ENCODE data around the gene CMTM6.
"Not testable (repeated sequence)": the region's sequence is repeated elsewhere in the genome, so short reads cannot be mapped to it uniquely, and the experiment has no call there.

The CMTM6 gene

GRCh38 chr3:32499585-32499984 is 3.1 kb downstream of the CMTM6 start:
- DNase-seq (ENCODE audit: low read depth), result no peak

GRCh38 chr3:32498992-32499391 is 3.7 kb downstream of the CMTM6 start:
- no peak for DNase-seq (ENCODE audit: low read depth)

- DNase-seq (ENCODE audit: low read depth), result no peak
Observed at GRCh38 chr3:32498252-32498651, 4.4 kb downstream of the CMTM6 start.

GRCh38 chr3:32495609-32496008 is 7.0 kb downstream of the CMTM6 start:
- DNase-seq (ENCODE audit: low read depth), result no peak

DNA sequence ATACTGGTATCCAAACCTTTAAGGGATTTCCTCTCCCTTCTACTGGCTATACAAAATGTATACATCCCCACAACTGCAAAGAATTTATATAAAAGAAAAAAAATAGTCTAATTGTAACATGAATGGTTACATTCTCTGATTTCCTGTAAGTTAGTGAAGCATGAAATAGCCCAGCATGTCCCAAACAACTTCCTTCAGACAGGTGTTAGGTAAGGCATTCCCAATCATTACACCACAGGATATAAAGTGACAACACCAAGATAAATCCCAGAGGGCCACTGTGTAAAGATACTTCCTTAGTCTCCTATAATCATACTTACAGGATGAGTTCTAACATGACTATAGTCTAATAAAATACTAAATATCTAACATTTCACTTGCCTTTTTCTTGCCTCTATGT is 7.6 kb downstream of the CMTM6 start:
- DNase-seq (ENCODE audit: low read depth), result no peak

DNA sequence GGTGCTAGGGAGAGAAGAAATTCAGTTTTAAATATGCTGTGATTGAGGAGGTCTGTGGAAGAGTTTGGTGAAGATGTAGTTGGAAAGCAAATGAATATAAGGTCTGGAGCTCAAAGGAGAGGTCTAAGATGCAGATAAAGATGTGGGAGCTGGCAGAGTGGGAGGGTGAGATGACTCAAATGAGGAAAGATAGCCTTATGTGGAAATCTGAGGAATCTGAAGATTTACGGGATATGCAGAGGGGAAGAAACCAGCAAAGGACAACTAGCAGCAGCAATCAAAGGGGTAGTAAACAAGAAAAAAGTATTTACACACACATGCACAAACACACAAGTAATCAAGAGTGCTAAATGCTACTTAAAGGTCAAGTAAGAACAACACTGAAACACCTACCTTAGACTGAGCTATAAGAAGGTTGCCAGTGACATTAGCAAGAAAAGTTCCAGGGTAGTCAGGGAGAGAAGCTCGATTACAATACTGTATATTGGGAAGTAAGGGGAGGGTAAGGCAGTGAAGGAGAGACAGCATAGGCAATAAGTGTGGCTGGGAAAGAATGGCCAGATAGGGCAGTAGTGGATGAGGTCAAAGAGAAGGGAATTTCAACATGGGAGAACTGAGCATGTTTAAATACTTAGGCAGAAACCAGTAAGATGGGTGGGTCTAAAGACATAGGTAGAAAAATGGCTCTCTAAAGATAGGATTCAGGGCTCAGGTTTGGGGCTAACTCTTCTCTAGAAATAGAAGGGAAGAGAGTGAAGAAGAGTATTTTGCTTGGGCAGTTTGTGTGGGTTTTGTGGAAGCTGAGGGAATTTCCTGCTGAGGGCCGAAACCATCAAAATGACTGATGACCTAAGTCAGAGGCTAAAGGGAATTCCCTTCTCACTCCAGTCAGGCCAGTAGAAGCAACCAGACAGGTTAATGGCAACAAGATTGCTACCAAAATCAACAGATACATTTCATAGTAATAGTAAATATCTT is 8.9 kb downstream of the CMTM6 start:
- no peak for DNase-seq (ENCODE audit: low read depth)

- no peak for DNase-seq (ENCODE audit: low read depth)
Observed at GRCh38 chr3:32492684-32493436, 9.8 kb downstream of the CMTM6 start.

DNA sequence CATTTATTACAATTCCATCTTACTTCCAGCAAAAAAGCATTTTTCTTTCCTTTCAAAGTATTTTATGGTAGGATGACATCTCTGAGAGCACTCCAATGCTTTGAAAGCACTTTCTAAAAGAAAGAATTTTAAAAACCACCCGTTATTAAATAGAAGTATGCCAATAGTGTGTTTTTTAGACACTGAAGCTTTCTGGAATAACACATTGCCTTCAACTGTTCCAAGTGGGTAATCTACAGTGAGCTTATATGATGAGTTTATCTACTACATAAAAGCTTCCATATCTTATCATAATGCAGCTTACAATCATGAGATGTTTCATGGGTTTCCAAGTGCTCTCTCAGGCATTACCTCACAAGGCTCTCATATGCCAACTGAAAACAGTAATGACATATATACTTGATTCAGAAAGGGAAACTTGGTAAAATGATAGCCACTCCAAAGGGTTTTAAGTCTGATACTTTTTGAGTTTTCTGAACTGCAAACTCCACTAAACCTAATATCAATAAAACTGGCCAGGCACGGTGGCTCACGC is 14.1 kb downstream of the CMTM6 start:
- DNase-seq (ENCODE audit: low read depth), result no peak

GRCh38 chr3:32487781-32488473 is 14.7 kb downstream of the CMTM6 start:
- no peak for DNase-seq (ENCODE audit: low read depth)

GRCh38 chr3:32484436-32484835 is 18.2 kb downstream of the CMTM6 start:
- DNase-seq (ENCODE audit: low read depth), result no peak

DNA sequence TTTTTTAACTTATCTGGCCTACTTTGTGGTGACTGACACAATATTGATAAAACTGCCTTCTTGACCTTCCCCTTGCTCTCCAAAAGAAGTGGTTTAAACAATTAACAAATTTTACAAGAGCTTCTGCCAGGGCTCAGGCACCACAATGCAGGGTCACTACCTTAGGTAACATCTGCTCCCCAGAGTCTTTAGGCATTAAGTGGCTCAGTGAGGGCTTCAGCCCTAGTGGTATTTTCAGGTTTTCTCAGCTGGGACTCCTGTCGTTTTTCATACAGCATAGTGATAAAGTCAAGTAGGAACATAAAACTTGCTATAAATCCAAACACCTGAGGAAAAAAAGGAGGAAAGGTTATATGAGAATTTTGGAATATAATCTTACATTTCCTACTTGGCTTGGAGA is 18.9 kb downstream of the CMTM6 start:
- DNase-seq (ENCODE audit: low read depth), result no peak

DNA sequence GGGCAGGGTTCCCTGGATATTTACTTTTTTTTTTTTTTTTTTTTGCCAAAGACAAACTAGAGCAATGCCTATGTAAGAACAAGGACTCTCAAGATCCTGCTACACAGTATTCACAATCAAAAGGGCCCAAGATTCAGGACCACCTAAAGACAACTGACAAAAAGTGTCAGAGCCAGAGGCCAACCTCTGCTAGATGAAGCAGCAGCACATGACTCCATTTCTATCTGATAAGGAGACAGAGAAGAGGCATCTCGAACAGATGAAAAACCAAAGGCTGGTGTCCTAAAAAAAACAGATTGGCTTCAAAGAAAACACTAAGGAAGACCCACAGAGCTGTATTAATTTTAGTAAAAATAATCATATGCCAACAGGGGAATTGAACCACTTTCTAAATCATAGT is 20.0 kb downstream of the CMTM6 start:
- DNase-seq (ENCODE audit: low read depth), result no peak

- no peak for DNase-seq (ENCODE audit: low read depth)
Observed at GRCh38 chr3:32481791-32482631, 20.6 kb downstream of the CMTM6 start.

- no peak for DNase-seq (ENCODE audit: low read depth)
Observed at GRCh38 chr3:32480604-32481003, 22.0 kb downstream of the CMTM6 start.

DNA sequence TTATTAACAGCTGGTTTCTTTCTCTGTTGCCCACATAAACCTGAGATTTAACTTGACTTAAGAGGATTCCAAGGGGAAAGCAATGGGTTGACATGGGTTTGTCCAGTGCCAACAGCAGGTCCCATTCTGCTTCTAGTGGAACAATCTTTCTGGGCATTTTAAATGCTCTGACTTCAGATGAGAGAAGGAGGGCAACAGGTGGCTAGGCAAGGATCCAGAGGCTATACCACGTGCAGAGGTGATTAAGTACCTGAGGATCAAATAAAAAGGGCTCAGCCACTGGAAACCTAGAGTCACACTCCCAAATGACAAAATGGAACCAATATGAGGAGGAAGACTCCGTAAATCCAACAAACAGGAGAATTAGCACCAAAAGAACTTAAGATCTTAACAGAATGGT is 28.5 kb downstream of the CMTM6 start:
- no peak for DNase-seq (ENCODE audit: low read depth)

DNA sequence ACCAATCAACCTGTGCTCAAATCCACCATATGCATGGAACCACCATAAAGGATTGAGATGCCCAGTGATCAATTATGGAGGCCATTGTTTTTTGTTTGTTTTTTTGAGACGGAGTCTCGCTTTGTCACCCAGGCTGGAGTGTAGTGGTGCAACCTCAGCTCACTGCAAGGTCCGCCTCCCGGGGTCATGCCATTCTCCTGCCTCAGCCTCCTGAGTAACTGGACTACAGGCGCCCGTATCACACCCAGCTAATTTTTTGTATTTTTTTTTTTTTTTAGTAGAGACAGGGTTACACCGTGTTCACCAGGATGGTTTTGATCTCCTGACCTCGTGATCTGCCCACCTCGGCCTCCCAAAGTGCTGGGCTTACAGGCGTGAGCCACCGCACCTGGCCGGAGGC is 30.5 kb downstream of the CMTM6 start:
- DNase-seq (ENCODE audit: low read depth), result not testable (repeated sequence)

DNA sequence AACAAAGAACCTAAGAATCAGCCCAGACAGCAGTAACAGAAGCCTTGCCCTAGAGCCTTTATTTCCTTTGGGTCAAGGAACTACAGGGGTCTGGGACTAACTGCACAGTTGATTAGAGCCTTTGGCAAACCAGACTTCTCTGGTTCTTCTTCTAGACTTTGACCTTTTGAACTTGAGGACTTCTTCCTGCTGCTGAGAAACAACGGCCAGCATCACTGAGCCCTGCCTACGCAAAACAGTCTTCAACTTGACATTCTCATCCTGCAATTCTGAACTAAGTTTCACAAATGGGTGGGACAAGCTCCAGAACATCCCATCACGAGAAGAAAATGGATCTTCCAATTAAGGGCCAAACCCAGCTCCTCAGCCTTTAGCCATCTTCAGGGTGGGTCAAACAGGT is 31.4 kb downstream of the CMTM6 start:
- no peak for DNase-seq (ENCODE audit: low read depth)

DNA sequence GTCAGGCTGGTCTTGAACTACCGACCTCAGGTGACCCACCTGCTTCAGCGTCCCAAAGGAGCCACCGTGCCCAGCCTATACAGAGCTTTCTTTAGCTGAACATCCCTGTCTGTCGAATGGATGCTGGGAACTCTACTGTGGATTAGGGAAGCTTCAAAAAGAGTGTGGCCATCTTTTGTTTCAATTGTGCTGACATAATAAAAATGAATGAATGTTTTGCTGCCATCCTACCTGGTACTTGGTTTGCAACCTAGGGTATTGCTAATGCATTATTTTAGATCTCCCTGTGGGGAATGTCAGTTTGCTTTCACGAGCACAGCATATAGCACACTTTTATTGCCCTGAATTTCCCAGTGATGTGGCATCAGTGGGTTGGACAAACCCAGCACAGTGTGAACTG is 32.3 kb downstream of the CMTM6 start:
- DNase-seq (ENCODE audit: low read depth), result no peak

DNA sequence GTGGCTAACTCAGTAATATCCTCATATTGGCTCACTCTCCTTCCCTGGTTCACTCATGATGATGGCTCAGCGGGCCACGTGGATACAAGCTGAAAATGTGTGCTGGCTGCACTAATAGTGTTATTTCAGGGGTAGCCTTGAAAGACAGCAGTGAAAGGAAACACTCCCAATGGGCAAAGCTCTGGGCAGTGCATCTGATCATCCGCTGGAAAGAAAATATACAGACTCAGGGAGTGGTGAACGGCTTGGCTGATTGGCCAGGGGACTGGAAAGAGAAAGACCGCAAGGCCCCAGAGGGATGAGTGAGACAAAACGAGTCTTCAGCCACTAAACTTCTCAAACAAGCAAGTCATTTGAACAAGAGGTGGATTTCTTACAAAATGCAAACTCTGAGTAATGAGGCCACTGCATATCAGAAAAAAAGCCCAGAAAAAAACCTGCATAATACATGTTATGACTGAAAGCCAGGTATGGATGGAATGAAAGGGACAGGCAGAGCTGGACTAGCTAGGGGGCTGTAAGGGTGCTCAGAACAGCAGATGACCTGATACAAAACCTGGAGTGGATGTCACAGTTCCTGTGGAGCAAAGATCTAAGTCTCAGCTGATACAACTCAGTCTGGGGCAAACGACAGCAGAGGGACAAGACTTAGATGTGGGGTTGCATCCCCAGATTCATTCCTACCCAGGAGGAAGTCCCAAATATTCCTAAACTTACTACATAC is 33.3 kb downstream of the CMTM6 start:
- no peak for DNase-seq (ENCODE audit: low read depth)

DNA sequence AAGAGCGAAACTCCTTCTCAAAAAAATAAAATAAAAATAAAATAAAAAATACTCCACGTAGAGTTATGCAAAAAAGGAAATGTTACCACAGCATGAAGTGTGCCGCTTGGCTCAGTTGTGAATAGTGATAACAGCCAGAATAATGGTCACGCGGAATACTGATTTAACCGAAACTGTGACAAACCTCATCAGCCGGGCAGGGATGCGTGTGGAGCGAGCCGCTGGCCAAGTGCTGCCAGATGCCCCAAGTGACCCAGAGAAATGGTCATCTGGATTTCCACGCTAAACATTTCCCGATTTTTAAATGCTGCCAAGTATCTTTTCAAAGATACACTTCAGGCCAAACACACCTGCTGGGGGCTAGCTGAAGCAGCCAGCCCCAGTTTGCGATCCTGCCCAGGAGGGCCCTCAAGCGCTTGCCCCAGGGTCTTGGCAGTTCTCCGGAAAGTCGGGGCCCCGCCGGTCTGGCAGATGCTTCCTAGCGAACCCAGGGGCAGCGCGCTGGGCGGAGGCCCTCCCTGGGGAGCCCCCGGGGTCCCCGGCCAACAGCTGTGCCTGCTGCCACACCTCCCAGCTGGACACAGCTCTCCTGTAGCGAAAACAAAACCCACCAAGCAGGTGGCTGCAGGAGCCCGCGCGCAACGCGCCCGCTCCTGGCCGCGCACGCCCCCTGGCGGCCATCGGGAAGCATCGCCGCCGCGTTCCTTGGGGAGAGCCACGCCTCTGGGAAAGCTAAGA is 35.1 kb downstream of the CMTM6 start:
- DNase-seq (ENCODE audit: low read depth), result peak; percentile 70
